D721Med (cell line): ENCODE results near the gene GYG2.
A peak's percentile ranks its signal among the peaks of the same experiment; 100 is the strongest.

Source experiments
- DNase-seq: peaks from one replicate; pipeline ENCODE4 v3.0.0; 2011; ENCODE audit warnings: low spot score; ENCODE audit not compliant: insufficient read length
- FAIRE-seq: peaks from 2 replicates; lab custom pipeline; 2011; peaks lifted over from hg19 to GRCh38; lab: Jason Lieb, UNC
- TF ChIP-seq, protein P1 (sequence below): IDR thresholded peaks from 2 replicates; pipeline ENCODE4 v1.5.1; 2012; ENCODE audit warnings: mild to moderate bottlenecking, control low read depth; ENCODE audit not compliant: insufficient read depth; ENCODE audit errors: missing control alignments

GYG2 gene

DNA sequence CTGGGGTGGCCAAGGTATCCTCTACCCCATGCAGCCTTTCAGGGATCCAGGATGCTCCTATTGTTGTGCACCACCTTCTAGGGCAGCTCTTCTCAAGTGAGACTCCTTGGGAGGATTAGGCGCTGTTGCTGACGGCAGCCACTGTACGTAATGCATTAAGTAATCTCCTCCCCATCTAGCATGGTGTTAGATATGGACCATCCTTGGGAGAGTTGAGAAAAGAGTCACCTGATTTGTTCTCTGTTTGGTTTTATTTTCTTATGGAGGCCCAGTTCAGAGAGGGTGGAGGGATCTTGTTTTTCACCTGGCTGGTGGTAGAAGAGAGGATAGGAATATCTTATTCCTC lies 46.4 kb downstream of the GYG2 start:
- TF ChIP-seq, protein P1, sequence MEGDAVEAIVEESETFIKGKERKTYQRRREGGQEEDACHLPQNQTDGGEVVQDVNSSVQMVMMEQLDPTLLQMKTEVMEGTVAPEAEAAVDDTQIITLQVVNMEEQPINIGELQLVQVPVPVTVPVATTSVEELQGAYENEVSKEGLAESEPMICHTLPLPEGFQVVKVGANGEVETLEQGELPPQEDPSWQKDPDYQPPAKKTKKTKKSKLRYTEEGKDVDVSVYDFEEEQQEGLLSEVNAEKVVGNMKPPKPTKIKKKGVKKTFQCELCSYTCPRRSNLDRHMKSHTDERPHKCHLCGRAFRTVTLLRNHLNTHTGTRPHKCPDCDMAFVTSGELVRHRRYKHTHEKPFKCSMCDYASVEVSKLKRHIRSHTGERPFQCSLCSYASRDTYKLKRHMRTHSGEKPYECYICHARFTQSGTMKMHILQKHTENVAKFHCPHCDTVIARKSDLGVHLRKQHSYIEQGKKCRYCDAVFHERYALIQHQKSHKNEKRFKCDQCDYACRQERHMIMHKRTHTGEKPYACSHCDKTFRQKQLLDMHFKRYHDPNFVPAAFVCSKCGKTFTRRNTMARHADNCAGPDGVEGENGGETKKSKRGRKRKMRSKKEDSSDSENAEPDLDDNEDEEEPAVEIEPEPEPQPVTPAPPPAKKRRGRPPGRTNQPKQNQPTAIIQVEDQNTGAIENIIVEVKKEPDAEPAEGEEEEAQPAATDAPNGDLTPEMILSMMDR = no peak
- FAIRE-seq = no peak
- DNase-seq = no peak

DNA sequence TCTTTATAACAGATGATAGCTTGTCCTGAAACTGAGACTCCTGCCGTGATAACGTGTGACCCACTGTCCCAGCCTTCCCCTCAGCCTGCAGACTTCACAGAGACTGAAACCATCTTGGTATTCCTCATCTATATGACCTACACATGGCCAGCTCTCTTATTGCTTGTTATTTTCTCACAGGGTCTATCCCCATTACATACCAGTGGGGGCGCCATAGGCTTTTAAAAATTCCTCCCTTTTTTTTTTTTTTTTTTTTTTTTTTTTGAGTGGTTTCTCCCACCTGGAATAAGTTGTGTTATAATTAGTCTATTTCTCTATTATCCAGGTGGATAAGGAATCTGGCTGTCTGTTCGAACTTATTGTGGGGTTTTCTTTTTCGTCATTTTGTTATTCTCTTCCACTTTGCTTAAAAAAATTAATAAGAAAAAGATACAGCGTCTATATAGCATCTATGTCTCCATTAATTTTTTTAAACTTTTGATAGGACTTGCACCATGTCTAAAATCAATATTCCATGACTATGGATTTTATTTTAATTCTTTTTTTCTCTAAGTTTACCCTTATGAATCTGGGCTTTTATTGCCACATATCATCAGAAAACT lies 47.2 kb downstream of the GYG2 start:
- DNase-seq (no peak), FAIRE-seq (no peak)
- TF ChIP-seq, protein P1 = peak; percentile 9

DNA sequence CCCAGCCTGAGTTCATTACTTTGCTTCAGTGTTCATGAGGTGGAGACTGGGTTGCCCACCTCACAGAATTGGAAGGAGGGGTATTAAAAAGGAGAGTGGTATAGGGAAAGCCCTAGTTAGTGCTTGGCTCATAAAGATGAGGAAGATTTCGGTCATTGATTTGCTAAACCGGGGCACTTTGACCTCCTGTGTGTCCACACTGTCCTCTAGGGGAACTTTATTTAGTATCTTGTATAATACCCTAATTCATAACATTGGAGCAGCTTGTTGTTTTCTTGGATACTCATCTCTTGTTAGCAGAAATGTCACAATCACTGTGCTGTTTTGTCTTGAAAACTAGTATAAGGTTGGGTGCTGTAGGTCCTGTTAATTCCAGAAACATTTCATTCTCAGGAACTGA lies 49.8 kb downstream of the GYG2 start:
- FAIRE-seq = no peak
- no peak for DNase-seq
- TF ChIP-seq, protein P1 = no peak

DNA sequence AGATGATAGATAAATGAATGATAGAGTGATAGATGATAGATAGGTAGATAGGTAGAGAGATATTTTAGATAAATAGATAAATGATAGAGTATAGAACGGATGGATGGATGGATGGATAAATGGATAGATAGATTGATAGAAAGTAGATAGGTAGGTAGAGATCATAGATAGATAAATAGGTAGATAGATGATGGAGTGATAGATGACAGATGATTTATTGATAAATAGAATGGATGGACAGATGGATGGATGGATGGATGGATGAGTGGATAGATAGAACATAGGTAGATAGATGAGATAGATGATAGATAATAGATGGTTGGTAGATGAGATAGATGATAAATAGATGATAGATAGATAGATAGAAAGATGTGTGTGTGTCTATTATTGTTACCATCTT lies 50.9 kb downstream of the GYG2 start:
- no peak for FAIRE-seq
- TF ChIP-seq, protein P1 = no peak

DNA sequence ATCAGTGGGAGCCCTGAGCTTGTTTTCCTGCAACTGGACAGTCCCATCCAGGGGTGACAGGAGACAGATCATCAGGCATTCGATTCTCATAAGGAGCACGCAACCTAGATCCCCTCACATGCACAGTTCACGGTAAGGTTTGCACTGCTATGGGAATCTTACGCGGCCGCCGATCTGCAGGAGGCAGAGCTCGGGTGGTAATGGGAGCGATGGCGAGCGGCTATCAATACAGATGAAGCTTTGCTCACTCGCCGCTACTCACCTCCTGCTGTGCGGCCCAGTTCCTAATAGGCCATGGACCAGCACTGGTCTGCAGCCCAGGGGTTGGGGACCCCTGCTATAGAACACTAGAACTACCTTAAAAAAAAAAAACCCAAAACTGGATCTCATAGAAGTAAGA lies 55.0 kb downstream of the GYG2 start:
- no peak for FAIRE-seq
- TF ChIP-seq, protein P1 = no peak

More for the DNA sequence above, 50.9 kb downstream of the GYG2 start:
- no peak for DNase-seq

DNA sequence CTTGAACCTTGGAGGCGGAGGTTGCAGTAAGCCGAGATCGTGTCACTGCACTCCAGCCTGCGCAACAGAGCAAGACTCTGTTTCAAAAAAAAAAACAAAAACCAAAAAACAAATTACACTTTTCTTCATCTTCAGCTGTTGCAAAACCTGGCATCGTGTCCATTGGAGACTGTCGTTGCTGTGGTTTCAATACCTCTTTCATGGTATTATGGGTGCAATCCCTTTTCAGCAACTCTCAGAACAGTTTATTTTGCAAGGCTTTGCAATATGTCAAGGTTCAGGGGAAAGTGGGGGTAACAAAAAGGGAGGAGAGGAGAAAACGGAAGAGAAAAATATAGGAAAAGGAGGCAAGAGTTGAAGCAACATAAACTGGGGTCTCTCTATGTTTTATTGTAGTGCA lies 59.6 kb downstream of the GYG2 start:
- FAIRE-seq (no peak), DNase-seq (no peak)
- TF ChIP-seq, protein P1 = no peak

More for the DNA sequence above, 55.0 kb downstream of the GYG2 start:
- no peak for DNase-seq

DNA sequence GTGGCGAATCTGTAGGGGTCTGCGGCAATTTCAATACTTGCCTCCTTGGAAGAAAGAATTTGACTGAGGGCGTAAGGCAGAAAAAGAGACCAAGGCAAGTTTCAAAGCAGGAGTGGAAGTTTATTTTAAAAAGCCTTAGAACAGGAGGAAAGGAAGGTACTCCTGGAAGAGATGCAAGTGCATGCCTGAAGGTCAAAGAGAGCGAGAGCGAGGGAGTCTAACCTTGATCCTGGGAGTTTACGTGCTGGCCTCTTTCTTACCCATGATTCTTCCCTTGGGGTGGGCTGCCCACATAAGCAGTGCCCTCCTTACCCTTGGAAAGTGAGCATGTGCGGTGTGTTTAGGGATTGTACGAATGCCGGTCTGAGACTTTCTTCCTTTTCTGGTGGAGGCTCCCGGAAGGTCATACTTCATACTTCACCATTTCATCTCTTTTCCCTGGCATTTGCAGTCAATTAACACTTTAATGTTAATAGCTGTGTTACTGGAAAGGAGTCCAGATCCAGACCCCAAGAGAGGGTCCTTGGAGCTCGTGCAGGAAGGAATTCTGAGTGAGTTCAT lies 60.4 kb downstream of the GYG2 start:
- DNase-seq (no peak), FAIRE-seq (no peak)
- TF ChIP-seq, protein P1 = no peak
